ENCODE measurements around the gene ST3GAL3. TPM values are rescaled to one million over a fixed set of nuclear protein-coding genes. Genes with fewer than 3 reads are reported as not detected.

Gene ST3GAL3
- total RNA-seq, 1 experiment from 2014 or later = 20.0 TPM

- BruUV-seq (replicated peaks) = no TSS peak
- Mint-ChIP-seq H3K27me3 (ENCODE audit: unreplicated experiment) (no peaks in the 10 kb centered on the region), H3K27ac (ENCODE audit: unreplicated experiment) (no peak overlapping the region), H3K4me3 (ENCODE audit: low read depth, unreplicated experiment) (no peak overlapping the region), H3K36me3 (ENCODE audit: insufficient read depth, unreplicated experiment) (peaks cover 5% of the 10 kb centered on the region), H3K9me3 (ENCODE audit: low read depth, unreplicated experiment) (no peaks in the 10 kb centered on the region), H3K4me1 (ENCODE audit: low read depth, unreplicated experiment) (peaks cover 53% of the 10 kb centered on the region)
- TF ChIP-seq CTCF (IDR thresholded peaks at IDR 0.05; ENCODE audit: unreplicated experiment) = no peak
- intact Hi-C loops (cut with micrococcal nuclease; ENCODE audit: unreplicated experiment) = no loop called here
- CTCF ChIA-PET = interaction anchor here (0.7 to 1.1 kb wide), 2 partner anchors 21 to 62 kb away, joined by 3 read pairs; no protein-coding TSS in a partner anchor
- no peak for DNase-seq
These were observed 149.8 kb downstream of the ST3GAL3 start for GRCh38 chr1:43857163-43857562.

GRCh38 chr1:43858324-43858723, 151.0 kb downstream of the ST3GAL3 start:
- peaks cover 41% of the 10 kb centered on the region for H3K4me1 Mint-ChIP-seq (ENCODE audit: low read depth, unreplicated experiment)
- H3K4me3 Mint-ChIP-seq (ENCODE audit: low read depth, unreplicated experiment) = no peak overlapping the region
- BruUV-seq (replicated peaks) = no TSS peak
- peak; percentile 75 for DNase-seq
- peaks cover 5% of the 10 kb centered on the region for H3K36me3 Mint-ChIP-seq (ENCODE audit: insufficient read depth, unreplicated experiment)
- H3K27ac Mint-ChIP-seq (ENCODE audit: unreplicated experiment) = peak overlapping the region; percentile 19
- H3K9me3 Mint-ChIP-seq (ENCODE audit: low read depth, unreplicated experiment) = no peaks in the 10 kb centered on the region
- no peaks in the 10 kb centered on the region for H3K27me3 Mint-ChIP-seq (ENCODE audit: unreplicated experiment)
- no peak for TF ChIP-seq CTCF (IDR thresholded peaks at IDR 0.05; ENCODE audit: unreplicated experiment)
- intact Hi-C loops (cut with micrococcal nuclease; ENCODE audit: unreplicated experiment) = loop anchor here (1.0 kb wide), 1 partner anchor 95 kb away; no protein-coding TSS in a partner anchor
- CTCF ChIA-PET = interaction anchor here (0.7 to 1.5 kb wide), 7 partner anchors 12 to 189 kb away, joined by 3 to 14 read pairs (median 3); partner anchors contain the start of gene ARTN

GRCh38 chr1:43861337-43861736, 154.0 kb downstream of the ST3GAL3 start:
- no peak overlapping the region for H3K4me3 Mint-ChIP-seq (ENCODE audit: low read depth, unreplicated experiment)
- peaks cover 26% of the 10 kb centered on the region for H3K4me1 Mint-ChIP-seq (ENCODE audit: low read depth, unreplicated experiment)
- DNase-seq = no peak
- no peaks in the 10 kb centered on the region for H3K9me3 Mint-ChIP-seq (ENCODE audit: low read depth, unreplicated experiment)
- CTCF ChIA-PET = no interaction called here
- no peaks in the 10 kb centered on the region for H3K27me3 Mint-ChIP-seq (ENCODE audit: unreplicated experiment)
- peaks cover 5% of the 10 kb centered on the region for H3K36me3 Mint-ChIP-seq (ENCODE audit: insufficient read depth, unreplicated experiment)
- no peak for TF ChIP-seq CTCF (IDR thresholded peaks at IDR 0.05; ENCODE audit: unreplicated experiment)
- BruUV-seq (replicated peaks) = no TSS peak
- intact Hi-C loops (cut with micrococcal nuclease; ENCODE audit: unreplicated experiment) = no loop called here
- no peak overlapping the region for H3K27ac Mint-ChIP-seq (ENCODE audit: unreplicated experiment)

- H3K4me1 Mint-ChIP-seq (ENCODE audit: low read depth, unreplicated experiment) = peaks cover 20% of the 10 kb centered on the region
- intact Hi-C loops (cut with micrococcal nuclease; ENCODE audit: unreplicated experiment) = no loop called here
- CTCF ChIA-PET = interaction anchor here (0.8 kb wide), 1 partner anchor 72 kb away, joined by 4 read pairs; no protein-coding TSS in a partner anchor
- no peaks in the 10 kb centered on the region for H3K36me3 Mint-ChIP-seq (ENCODE audit: insufficient read depth, unreplicated experiment)
- DNase-seq = no peak
- no peaks in the 10 kb centered on the region for H3K27me3 Mint-ChIP-seq (ENCODE audit: unreplicated experiment)
- H3K27ac Mint-ChIP-seq (ENCODE audit: unreplicated experiment) = no peak overlapping the region
- BruUV-seq (replicated peaks) = no TSS peak
- no peaks in the 10 kb centered on the region for H3K9me3 Mint-ChIP-seq (ENCODE audit: low read depth, unreplicated experiment)
- H3K4me3 Mint-ChIP-seq (ENCODE audit: low read depth, unreplicated experiment) = no peak overlapping the region
- no peak for TF ChIP-seq CTCF (IDR thresholded peaks at IDR 0.05; ENCODE audit: unreplicated experiment)
These were observed 154.8 kb downstream of the ST3GAL3 start for GRCh38 chr1:43861988-43862735.
